ACHN (cell line): ENCODE results near the gene SLC36A3.
"Not testable (repeated sequence)": the region's sequence is repeated elsewhere in the genome, so short reads cannot be mapped to it uniquely, and the experiment has no call there.

ENCODE experiments used
- DNase-seq: peaks from one replicate; pipeline ENCODE4 v3.0.0-alpha.2; 2015
- in situ Hi-C: cut with HindIII; loops from 2 replicates; pipeline ENCODE4 v1.10.0; 2017; ENCODE audit warnings: low sequenced_read_pairs, low pct_ligation_motif_present, low pct_unique_long_range_greater_than_20kb

Gene SLC36A3

DNA sequence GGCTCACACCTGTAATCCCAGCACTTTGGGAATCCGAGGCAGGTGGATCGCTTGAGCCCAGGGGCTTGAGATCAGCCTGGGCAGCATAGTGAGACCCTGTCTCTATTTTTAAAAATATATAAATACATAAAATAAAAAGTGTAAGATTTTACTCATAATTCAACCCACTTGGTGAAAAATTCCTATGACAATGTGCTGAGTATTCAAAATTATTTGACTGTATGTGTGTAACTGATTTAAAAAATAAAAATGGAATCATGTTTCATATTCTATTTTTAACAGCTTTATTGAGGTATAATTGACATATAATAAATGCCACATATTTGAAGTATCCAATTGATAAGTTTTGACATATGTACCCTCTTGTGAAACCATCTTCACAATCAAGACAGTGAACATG, 27.8 kb downstream of the SLC36A3 start:
- DNase-seq: no peak
- in situ Hi-C loops: no loop called here

DNA sequence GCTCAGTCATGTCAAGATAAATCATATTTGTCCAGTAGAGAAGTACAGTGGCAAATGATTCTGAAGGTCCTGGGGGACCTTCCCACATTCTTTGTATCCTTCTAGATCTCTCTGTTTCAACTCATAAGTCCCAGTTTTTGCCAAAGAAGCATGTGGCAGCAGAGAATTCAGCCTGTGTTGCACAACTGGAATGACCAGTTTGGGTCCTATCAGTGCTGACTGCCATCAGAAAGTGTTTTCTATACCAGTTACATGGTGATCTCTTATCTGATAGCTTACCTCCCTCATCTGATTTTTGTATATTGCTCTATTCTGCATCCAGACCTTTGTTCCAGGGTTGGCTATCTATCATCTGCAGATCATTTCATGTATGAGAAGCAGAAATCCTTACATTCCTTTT, 28.9 kb downstream of the SLC36A3 start:
- in situ Hi-C loops: no loop called here
- no peak for DNase-seq

DNA sequence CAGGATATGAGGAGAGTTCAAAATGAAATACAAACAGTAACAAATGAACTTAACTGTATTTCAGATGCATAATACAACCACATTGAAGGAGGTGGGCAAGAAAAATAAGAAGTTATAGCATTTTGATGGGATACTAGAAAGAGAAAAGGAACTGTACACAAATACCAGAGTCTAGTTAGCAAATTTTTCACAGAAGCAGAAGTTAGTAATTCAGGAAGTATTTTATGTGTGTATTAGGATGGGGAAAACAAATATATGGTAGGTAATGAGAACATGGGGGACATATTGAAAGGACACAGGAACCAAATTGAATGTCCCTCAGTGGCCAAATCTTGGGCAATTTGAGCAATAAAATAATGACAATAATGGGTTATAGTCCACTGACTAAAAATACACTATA, 32.2 kb downstream of the SLC36A3 start:
- in situ Hi-C loops: no loop called here
- no peak for DNase-seq

DNA sequence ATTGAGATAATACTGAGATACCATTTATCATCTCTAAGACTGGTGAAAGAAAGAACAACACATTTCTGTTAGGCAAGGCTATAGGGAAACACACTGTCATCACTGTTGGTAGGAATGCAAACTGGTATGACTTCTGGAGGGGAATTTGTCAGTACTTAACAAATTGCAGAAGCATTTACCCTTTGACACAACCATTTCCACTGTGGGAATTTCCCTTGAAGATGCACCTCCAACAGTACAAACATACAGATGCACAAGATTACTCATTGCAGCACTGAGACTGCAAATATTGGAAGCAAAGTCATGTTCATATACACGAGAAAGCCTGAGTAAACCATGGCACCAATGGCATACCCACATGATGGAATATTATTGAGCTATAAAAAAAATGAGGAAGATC, 33.0 kb downstream of the SLC36A3 start:
- in situ Hi-C loops: no loop called here
- DNase-seq: no peak

DNA sequence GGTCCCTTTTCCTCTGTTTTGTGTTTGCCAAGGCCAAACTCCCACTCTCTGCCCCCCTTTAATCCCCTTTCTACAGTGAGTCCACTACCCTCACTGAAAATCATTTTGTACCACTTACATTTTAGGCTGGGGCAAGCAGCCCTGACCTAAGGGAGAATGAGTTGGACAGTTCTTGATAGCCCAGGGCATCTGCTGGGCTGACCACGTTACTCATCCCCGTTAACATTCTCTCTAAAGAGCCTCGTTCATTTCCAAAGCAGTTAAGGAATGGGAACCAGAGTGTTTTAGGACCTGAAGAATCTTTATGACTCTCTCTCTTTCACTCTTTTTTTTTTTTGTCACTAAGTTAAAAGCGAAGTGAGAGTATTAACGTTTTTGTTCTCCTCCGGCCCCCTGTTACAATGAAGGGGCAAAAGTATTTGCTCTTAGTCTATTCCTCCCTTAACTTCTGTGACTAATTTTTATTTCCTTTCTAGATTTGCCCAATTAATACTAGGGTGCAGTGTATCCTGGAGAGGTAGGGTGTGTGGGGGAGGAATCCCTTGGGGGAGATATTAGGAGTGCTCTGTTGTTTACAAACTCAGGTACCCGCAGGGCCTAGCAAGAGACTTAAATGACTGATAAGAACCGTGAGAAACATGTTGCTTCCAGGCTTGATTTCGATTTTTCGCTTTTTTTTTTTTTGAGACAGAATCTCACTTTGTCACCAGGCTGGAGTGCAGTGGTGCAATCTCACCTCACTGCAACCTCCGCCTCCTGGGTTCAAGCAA, 35.9 kb downstream of the SLC36A3 start:
- no peak for DNase-seq
- in situ Hi-C loops: no loop called here

DNA sequence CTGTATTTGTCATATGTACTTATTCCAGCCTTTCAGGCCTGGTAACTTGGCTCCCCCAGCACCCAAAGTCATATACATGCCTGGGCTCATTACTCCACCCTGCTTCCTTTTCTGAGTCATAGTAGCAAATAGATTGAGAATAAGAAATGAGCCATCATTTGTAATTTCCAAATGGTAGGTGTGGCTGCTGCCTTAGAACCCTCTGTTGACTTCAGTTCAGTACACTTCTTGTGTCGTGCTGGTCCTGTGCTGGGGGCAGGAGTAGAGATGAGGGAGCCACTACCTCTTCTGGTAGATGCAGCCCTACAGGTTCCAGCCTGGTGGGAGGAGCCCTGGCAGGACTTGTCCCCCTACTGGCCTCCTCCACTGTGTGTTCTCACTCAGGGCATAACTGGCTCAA, 39.5 kb downstream of the SLC36A3 start:
- no peak for DNase-seq
- in situ Hi-C loops: no loop called here

DNA sequence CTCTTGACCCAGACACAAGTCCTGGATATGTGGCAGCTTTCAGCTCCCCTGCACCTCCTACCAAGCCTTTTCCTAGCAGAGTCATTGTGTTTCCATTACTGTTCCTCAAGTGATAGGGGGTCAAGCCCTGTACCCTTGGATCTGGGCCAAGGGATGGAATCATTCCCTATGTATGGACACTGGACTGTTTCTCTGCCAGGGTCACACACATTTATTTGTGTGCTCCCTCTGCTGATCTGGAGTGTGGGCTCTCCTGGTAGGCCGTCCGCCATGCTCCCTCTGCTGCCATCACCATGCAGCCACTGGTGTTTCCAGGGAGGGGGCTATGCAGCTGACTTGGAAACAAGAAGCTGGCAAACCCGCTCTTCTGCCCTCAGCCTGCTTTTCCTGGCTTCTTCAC, 41.0 kb downstream of the SLC36A3 start:
- DNase-seq: no peak
- in situ Hi-C loops: no loop called here

DNA sequence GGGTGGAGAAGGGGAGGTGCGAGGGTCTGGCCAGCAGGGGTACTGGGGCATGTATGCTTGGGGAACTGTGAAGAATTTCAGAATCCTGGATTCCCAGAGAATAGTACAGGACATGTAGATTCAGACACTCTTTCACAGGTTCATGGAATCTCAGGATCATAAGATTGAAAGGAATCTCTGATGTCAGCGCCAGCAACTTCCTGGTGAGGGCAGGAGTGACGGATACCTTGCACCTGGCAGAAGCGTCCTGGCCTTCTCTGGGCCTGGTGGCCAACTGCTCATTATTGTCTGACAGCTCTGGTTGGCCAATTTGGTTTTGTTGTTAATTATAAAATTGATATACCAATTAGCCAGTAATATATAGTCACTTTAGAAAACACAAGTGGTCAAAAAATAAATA, 43.6 kb downstream of the SLC36A3 start:
- in situ Hi-C loops: no loop called here
- no peak for DNase-seq

DNA sequence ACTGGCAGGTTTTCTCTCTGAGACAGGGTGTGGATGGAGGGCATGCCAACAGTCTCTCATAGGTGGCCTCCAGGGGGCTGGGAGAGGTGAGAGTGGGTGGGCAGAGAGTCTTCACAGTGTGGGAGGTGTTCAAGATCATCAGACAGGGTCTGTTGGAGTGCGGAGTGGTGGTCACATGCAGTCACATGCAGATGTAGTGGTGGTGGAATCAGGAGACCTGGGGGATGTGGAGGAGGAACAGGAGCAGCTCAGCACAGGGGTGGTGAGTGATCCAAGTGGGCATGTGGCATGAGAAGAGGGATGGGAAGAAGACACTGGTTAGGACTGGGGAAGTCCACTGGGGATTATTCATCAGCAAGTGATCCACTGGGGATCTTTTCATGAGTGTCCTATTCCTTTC, 44.8 kb downstream of the SLC36A3 start:
- in situ Hi-C loops: no loop called here
- no peak for DNase-seq

DNA sequence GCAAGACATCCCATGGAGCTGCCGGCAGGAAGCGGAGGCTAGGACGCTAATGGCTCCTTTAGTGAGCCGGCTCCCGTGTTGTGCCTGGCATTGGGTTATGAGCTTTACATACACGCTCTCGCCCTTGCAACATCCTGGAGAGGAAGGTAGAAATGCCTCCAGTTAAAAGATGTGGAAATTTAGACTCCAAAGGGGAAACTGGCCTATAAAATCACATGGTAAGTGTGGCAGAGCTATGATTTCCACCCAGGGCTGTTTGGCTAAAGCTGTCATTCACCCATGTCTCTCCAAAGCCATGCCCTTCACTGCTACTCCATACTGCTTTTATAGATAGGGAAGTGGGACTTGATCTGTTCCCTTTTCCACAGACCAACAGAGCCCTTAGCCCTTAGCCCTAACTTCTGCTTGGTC, 45.4 kb downstream of the SLC36A3 start:
- DNase-seq: no peak
- in situ Hi-C loops: no loop called here

DNA sequence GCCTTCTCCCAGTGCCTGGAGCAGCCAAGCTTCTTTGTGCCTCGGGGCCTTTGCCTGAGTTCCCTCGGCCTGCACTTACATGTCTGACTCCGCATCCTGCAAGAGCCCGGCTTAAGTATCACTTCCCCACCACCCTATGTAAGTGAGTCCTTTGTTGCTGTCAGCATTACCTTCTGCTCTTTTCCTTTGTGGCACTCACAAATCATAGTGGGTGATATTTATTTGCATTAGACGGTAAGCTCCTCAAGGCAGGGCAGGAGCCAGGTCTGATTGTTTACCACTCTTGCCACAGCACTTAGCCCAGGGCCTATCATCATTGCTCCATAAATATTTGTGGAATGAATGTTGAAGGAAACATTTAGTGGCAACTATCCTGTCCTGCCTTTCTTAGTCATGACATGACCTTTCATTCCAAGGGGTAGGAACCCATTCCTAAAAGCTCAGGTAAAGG, 45.8 kb downstream of the SLC36A3 start:
- no peak for DNase-seq
- in situ Hi-C loops: no loop called here

DNA sequence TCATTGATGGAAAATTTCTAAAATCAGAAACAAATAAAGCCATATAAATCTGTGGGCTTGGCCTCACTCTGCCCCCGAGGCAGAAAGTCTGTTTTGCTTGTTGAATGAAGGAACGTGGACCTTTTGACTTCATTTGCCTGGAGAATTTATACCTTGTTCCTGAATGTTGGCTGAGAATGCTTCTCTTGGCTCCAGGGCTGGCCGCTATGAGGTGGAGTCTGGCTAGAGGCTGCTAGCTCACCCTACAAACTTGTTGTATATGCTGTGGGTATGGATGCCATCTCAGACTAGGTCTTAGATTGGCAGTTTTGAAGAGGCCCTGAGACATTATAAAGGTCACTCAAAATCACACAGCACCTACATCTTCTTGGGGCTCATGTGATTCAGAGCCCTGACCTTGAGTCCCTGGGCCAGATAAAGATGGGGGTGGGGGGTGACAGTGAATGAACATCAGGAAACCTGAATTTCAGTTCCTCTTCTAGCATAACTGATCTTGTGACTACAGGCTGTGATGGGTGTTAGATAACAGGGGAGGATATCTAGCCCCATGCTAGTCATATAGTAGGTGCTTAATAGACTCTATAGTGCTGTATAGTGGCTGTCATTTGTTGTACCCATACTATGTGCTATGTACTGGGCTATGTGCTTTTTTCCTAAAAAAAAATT, 47.8 kb downstream of the SLC36A3 start:
- no peak for DNase-seq

DNA sequence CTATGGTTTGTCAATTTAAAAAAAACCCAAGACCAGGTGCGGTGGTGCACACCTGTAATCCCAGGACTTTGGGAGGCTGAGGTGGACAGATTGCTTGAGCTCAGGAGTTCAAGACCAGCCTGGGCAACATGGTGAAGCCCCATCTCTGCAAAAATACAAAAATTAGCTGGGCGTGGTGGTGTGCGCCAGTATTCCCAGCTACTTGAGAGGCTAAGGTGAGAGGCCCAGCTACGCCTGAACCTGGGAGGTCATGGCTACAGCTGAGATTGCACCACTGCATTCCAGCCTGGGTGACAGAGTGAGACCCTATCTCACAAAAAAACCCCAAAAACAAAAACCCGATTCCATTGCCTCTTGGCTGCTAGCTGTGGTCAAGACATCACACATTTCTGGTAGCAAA, 48.6 kb downstream of the SLC36A3 start:
- in situ Hi-C loops, DNase-seq: not testable (repeated sequence)

More for the DNA sequence above, 47.8 kb downstream of the SLC36A3 start:
- in situ Hi-C loops: no loop called here

DNA sequence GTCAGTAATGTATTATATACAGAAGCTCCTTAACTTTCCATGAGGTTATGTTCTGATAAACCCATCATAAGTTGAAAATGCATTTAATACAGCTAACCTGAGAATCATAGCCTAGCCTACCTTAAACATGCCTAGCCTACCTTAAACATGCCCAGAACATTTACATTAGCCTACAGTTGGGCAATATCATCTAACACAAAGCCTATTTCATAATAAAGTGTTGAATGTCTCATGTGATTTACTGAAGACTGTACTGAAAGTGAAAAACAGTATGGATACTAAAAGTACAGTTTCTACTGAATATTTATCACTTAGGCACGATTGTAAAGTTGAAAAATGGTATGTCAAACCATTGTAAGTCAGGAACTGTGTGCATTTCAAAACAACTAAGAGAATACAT, 49.0 kb downstream of the SLC36A3 start:
- no peak for DNase-seq
- in situ Hi-C loops: no loop called here

DNA sequence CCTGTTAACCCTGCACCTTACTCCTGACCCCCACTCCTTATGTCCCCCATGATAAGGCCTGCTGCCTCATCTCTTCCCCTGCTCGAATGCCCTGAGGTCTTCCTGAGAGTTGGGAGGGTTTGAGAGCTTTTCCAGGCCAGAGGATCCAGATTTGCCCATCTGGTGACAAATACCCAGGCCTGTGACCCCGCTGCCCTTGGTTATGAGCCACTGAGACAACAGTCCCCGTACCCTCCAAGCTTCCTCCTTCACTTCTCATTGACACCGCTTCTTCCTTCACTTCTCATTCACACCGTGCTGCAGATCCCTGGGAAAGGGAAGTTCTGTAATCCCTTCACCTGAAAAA, 50.0 kb downstream of the SLC36A3 start:
- DNase-seq: no peak
- in situ Hi-C loops: no loop called here

DNA sequence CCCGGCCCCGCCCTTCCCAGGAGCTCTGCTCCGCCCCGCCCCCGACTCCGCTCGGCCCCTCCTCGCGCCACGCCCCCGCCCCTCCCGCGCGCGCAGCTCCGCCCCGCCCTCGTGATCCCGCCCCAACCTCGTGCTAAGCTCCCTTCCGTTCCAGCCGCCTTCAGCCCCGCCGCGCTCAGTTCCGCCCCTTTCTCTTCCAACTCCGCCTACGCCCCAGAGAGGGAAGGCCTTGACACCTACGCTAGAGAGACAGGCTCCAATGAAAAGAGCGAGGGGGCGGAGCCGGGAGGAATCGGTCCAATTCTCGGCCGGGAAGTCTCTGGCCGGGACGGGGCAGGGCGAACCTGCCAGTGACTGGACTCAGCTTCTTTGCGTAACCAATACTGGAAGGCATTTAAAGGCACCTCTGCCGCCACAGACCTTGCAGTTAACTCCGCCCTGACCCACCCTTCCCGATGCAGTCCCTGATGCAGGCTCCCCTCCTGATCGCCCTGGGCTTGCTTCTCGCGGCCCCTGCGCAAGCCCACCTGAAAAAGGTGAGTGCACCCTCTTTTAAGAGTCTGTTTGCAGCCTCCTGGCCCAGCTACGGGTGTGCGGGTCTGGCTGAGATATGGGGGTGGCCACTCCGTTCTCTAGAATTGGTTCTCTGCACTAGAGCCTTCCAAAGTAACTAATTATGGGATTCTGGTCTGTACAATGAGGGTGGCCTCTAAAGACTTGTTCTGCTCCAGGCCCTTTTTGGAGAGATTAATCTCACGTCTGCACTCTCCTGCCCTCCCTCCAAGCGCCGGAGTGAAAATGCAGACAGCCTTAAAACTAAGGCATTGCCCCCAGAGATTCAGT, 50.6 kb downstream of the SLC36A3 start, which contains the start of gene GM2A:
Gene GM2A, plus strand, starts transcription at position 424 of the 843 bp plus-strand sequence. Its CDS starts 32 bp downstream, at position 456.
- in situ Hi-C loops: no loop called here

DNA sequence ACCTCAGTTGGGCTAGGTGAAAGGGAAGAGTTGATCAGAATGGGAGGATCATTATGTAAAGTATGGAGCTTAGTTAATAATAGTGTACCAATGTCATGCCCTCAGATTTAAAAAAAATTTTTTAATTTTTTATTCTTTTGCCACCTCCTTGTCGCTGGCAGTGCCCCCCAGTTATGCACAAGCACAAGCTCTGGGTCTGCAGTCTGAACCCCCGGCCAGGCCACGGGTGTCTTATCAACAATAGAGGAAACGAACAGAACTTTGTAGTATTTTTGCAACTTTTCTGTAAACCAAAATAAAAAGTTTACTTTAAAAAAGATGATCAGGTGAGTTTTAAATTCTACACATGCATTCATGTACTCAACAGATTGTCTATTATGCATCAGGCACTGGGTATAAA, 51.9 kb downstream of the SLC36A3 start:
- DNase-seq: no peak
- in situ Hi-C loops: no loop called here

More for the DNA sequence above, 50.6 kb downstream of the SLC36A3 start, which contains the start of gene GM2A:
- DNase-seq: peak; percentile 98

DNA sequence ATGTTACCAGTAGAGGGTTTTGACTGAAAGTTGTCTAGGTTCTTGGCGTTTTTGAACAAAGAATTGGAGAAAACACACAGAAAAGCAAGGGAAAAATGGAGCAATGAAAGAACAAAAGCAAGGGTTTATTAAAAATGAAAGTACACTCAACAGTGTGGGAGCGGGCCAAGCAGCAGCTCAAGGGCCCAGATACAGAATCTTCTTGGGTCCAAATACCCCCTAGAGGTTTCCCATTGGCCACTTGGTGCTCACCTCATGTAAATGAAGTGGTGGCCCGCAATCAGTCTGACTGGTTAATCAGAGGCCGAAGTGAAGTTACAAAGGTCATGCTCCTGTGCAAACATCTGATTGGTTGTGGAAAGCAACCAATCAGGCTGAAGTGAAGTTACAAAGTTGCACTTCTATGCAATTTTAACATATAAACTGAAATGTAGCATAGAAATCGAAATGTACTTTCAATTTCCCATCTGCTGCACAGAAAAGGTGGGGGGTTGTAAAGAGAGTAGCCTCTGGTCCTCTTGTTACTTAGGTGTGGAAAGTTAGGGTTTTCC, 52.5 kb downstream of the SLC36A3 start:
- in situ Hi-C loops: no loop called here
- no peak for DNase-seq
